BJ (cell line): Measurements from ENCODE around the gene MYO10. TPM values are rescaled to one million over a fixed set of nuclear protein-coding genes. Genes with fewer than 3 reads are reported as not detected.
"Not testable (repeated sequence)": the region's sequence is repeated elsewhere in the genome, so short reads cannot be mapped to it uniquely, and the experiment has no call there.

Experiments
- CTCF ChIA-PET: fragments of 350-600 bp; formaldehyde crosslinking; extraction: SDS; loops from one replicate; lab custom pipeline; 2021; ENCODE audit warnings: antibody characterized with exemption, inconsistent platforms; lab: Yijun Ruan, JAX
- POLR2A ChIA-PET: fragments of 300-600 bp; sonication (Branson Sonifier 250); formaldehyde crosslinking; extraction: SDS; loops from one replicate; lab custom pipeline; 2021; ENCODE audit warnings: antibody characterized with exemption; lab: Charles Lee
- DNase-seq: peaks from one replicate; pipeline ENCODE4 v3.0.0-alpha.2; 2011; ENCODE audit warnings: low read depth
- H3K27me3 ChIP-seq: 2 replicates; pipeline ENCODE4 v1.6.0; 2011; ENCODE audit warnings: low read length; ENCODE audit not compliant: control insufficient read depth, insufficient read depth
- H3K36me3 ChIP-seq: 2 replicates; pipeline ENCODE4 v1.5.1; 2011; ENCODE audit warnings: low read length; ENCODE audit not compliant: control insufficient read depth, insufficient read depth
- H3K4me3 ChIP-seq: 2 replicates; pipeline ENCODE4 v1.5.1; 2011; ENCODE audit warnings: low read depth, mild to moderate bottlenecking, control low read depth, low read length
- polyA plus RNA-seq: library from polyadenylated mRNA; depleted of rRNA; stranded (reverse); fragments of >200 nt; gene quantifications from 2 replicates; pipeline ENCODE4 v1.2.3, GENCODE V29; 2011
- TF ChIP-seq, protein P1 (sequence below): IDR thresholded peaks from 2 replicates; pipeline ENCODE4 v1.5.1; 2011; ENCODE audit warnings: low read depth, mild to moderate bottlenecking, control low read depth, inconsistent platforms, low read length, moderate library complexity; ENCODE audit not compliant: insufficient read depth

MYO10 gene
- polyA plus RNA-seq, 1 experiment, result 17.1 TPM

DNA sequence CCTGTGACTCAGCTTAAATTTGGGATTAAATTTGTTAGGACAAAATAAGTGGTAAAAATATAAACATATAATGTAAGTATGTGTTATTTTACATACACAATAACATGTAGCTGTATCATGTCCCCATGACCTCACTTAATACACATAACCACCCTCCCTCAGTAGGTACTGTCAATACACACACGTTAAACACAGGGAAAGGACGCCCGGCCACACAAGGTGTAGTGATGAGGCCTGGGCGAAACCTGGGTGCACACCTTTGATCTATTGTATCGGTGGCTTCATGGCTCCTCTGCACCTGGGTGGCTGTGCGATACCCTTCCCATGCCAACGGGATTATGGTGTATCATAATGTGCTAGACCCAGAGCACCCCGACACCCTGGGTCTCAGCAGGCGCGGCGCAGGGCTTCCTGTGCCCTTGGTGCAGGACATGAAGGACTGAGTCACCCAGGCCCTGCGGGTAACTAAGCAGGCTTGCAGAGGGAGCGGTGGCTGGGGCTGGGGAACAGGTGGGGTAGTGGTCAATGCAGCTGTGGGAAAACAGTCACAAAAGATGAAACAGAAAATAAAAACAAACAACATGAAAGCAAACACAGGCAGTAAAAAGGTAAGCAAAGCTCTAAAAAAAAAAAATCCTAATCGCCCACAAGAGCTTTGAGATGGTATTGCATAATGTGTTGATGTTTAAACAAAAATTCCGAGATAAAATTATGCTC, 191.8 kb downstream of the MYO10 start:
- CTCF ChIA-PET, result interaction anchor here (0.6 kb wide), 1 partner anchor 12 kb away, joined by 3 read pairs; no protein-coding TSS in a partner anchor
- POLR2A ChIA-PET, result no interaction called here
- Histone ChIP-seq H3K4me3 (no peak overlapping the region), H3K27me3 (no peaks in the 10 kb centered on the region), H3K36me3 (peaks cover 8% of the 10 kb centered on the region)
- TF ChIP-seq, protein P1, sequence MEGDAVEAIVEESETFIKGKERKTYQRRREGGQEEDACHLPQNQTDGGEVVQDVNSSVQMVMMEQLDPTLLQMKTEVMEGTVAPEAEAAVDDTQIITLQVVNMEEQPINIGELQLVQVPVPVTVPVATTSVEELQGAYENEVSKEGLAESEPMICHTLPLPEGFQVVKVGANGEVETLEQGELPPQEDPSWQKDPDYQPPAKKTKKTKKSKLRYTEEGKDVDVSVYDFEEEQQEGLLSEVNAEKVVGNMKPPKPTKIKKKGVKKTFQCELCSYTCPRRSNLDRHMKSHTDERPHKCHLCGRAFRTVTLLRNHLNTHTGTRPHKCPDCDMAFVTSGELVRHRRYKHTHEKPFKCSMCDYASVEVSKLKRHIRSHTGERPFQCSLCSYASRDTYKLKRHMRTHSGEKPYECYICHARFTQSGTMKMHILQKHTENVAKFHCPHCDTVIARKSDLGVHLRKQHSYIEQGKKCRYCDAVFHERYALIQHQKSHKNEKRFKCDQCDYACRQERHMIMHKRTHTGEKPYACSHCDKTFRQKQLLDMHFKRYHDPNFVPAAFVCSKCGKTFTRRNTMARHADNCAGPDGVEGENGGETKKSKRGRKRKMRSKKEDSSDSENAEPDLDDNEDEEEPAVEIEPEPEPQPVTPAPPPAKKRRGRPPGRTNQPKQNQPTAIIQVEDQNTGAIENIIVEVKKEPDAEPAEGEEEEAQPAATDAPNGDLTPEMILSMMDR, result no peak
- no peak for DNase-seq

DNA sequence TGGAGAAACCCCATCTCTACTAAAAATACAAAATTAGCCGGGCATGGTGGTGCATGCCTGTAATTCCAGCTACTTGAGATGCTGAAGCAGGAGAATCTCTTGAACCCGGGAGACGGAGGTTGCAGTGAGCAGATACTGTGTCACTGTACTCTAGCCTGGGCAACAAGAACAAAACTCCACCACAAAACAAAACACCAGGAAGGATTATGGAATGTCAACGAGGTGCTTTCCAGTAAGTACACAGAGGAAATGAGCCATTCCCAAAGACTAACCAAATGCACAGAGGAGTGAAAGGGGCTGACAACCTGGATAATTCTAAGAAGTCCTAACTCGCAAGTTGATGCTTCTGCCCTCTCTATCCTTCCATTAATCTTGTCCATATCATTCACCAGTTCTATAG, 193.2 kb downstream of the MYO10 start:
- CTCF ChIA-PET, result interaction anchor here (0.6 to 1.8 kb wide), 4 partner anchors 12 to 447 kb away, joined by 3 to 5 read pairs (median 3); no protein-coding TSS in a partner anchor
- TF ChIP-seq, protein P1, result no peak
- DNase-seq, result no peak

DNA sequence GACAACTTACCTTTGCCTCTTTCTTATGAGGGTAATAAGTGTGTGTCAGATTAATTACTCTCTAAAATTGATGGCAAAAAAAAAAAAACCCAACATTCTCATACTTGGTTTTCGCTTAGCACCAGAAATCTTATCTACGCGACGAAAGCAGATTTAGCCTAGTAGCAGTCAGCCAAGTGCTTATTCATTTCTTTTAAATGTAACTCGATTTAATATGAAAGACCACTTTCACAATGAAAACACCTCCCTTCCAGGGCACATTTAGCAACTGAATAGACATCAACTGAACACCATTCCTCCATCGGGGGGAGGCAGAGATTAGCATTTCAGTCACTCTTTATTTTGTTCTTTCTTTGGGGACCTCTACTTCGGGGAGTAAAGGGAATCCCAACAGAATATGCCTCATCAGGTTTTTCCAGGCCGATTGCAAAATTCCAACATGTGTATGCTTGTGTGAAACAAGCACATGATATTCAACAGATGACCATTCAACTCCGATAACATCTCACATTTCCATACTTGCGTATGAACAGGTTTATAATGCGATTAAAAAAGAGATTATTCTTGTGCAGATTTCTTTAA, 195.2 kb downstream of the MYO10 start:
- Histone ChIP-seq H3K27me3 (no peaks in the 10 kb centered on the region), H3K4me3 (no peak overlapping the region), H3K36me3 (peaks cover 1% of the 10 kb centered on the region)
- TF ChIP-seq, protein P1, result no peak
- POLR2A ChIA-PET, result no interaction called here
- CTCF ChIA-PET, result no interaction called here
- DNase-seq, result no peak

More for the DNA sequence above, 193.2 kb downstream of the MYO10 start:
- POLR2A ChIA-PET, result no interaction called here
- peaks cover 4% of the 10 kb centered on the region for H3K36me3 ChIP-seq
- H3K4me3 ChIP-seq, result no peak overlapping the region
- H3K27me3 ChIP-seq, result no peaks in the 10 kb centered on the region

DNA sequence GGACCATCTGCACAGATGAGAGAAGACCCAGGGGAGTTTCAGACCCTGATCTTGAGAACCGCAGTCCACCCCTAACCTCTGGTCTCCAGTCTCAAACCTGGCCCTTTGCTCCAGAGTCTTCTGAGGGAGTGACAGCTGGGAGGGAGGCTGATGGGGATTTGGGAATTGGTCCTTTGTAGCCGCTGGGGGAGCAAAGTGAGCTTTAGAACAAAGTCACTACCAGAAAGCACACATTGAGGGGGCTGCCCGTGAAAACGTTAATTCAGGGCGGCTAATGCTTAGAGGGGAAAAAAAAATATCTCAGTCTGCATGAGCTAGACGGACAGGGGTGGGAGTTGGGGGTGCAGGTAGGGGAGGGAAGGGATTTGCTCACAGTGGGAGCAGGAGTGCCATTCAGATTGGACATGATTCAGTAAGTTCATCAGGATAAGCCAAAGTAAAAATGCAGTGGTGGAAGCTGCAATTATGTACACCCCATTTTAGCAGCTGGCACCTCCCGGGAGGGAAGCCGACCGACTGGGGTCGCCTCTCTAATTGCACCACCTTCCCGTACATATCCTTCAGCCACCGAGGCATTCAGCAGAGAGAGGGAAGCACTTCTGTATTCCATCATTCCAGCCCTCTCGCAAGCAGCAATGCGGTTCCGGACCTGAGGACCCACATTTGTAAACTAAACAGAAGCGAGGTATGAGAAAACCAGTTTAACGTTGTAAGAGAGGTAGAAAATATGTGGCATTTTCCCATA, 195.8 kb downstream of the MYO10 start:
- peaks cover 1% of the 10 kb centered on the region for H3K36me3 ChIP-seq
- TF ChIP-seq, protein P1, result no peak
- no peak overlapping the region for H3K4me3 ChIP-seq
- DNase-seq, result no peak
- H3K27me3 ChIP-seq, result no peaks in the 10 kb centered on the region
- POLR2A ChIA-PET, result no interaction called here
- CTCF ChIA-PET, result interaction anchor here (0.6 kb wide), 1 partner anchor 450 kb away, joined by 3 read pairs; no protein-coding TSS in a partner anchor

DNA sequence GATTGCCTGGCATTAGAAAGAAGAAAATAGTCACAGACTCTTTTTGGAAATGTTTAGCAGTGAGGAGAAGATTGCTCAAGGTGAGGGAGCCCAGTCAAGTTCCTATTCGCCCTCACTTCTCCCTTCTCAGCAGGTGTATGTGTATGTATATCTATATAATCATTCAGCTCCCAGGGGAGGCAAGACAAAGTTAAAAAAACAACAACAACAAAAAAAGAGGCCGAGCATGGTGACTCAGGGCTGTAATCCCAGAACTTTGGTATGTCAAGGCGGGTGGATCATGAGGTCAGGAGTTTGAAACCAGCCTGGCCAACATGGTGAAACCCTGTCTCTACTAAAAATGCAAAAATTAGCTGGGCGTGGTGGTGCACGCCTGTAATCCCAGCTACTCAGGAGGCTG, 197.7 kb downstream of the MYO10 start:
- POLR2A ChIA-PET, H3K36me3 ChIP-seq: not testable (repeated sequence)
- CTCF ChIA-PET, result interaction anchor here (1.3 kb wide), 1 partner anchor 48 kb away, joined by 3 read pairs; no protein-coding TSS in a partner anchor

More for the DNA sequence above, 197.7 kb downstream of the MYO10 start:
- H3K4me3 ChIP-seq, H3K27me3 ChIP-seq, DNase-seq: not testable (repeated sequence)
